NCI-H345 treated with DMSO at 0.1 percent for 48 hours (cell line): ENCODE data around the gene SMPD1.

Experiments used
- DNase-seq: peaks from one replicate; lab custom pipeline; 2025; ENCODE audit not compliant: unreplicated experiment; lab: John Stamatoyannopoulos, UW

Gene SMPD1

GRCh38 chr11:6389905-6390717 lies at the start of gene SMPD1:
TSS of gene SMPD1 (plus strand) at chr11:6390474. CDS start at chr11:6390599, 125 bp downstream.
- DNase-seq, result peak; percentile 89

DNA sequence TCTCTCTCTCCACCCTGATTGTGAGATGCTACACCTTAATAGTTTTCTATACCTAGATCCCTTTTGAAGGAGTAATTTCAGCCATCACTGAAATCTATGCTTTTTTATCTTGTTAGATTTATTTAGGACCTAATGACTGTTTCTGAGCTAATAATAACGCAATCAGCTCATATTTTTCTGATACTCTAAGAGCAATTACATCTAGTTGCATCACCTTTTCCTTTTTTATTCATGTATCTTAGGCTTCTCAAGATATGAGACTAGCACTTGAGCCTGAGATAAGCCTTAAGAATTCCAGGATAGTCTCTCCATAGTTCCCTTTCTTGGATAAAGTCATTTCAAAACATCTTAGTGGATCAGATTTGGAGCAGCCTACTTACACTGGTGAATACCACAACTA lies 44.9 kb upstream of the SMPD1 start:
- no peak for DNase-seq

- no peak for DNase-seq
These were observed 40.2 kb upstream of the SMPD1 start for GRCh38 chr11:6350043-6350442.

GRCh38 chr11:6350486-6350885 lies 39.8 kb upstream of the SMPD1 start:
- DNase-seq, result no peak

DNA sequence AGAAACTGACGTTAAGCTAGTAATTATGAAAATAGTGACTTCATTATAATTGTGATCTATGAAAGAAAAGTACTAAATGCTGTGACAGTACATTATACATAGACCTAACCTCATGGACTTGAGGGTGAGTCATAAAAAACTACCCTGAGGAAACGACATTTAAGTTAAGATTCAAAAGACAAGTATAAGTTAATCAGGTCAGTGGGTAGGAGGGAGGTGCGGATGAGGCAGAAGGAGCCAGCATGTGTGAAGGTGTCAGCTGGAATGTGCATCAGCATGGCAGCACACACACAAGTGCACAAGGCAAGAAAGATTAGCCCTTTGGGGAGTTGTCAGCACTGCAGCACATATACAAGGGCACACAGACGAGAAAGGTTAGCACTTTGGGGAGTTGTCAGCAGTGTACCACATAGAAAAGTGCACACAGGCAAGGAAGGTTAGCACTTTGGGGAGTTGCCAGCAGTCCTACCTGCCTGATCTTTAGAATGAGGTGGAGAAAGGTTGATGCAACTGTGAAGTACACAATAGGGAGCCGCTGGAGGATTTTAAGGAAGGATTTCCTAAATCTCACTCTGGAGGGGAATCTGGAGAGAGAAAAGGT lies 38.4 kb upstream of the SMPD1 start:
- DNase-seq, result no peak

DNA sequence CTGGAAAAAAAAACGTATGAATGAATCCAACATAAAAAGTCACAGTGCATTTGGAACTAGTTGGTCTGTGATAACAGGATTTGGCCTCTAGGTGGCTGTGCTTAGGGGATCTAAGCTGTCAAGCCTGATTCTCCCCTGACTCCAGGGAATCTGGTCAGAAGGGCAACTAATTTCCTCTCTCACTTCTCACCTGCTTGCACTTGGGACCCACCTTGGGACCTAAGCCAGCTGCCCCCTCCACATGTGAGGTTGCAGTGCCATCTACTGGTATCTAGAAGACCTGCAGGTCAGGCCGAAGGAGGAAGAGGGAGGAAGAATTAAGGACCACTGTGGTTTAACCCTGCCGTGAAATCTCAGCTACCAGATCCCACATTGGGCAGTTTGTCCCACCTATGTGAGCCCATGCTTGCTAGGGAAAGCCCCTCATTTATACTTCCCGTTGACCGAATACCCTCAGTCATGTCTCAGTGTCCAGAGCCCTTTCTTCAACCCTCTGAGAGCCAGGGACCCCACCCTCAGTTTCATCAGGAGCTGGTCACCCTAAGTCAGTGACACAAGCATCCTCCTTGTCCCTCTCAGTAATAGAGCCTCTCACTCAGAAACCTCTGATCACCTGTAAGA lies 36.8 kb upstream of the SMPD1 start:
- DNase-seq, result peak; percentile 64

DNA sequence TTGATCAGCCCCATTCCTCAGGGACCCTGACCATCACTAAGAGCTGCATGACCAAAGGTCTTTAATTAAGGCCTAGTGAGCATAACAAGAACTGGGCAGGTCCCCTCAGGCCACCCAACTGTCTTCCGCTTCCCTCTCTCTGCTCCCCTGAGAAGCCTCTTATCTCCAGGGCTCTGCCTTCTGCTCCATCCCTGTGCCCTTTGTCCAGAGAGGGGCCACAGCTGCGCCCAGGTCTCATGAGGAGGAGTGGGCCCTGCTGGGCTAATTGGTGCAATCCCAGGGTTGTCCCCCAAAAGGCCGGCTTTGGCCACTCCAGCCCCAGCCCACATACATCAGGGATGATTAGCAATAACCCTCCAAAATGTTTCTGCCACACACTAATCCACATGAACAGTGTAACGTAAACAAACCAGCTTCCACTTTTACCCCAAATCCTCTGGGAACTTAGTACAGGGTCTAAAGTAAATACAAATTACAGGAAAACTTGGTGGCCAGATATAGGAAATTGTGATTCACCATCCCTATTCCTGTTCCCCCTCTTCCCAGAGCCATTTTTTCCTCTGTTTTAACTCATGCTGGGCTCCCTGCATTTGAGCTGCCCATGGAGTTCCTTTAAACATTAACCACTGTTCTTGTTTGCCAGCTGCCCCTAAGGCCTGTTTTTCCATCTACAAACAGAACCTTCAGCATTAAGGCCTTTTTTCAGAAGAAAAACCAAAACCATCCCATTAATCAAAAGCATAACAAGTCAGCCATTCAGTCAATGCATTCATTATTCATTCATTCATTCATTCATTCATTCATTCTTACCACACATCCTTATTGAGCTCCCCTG lies 35.4 kb upstream of the SMPD1 start:
- DNase-seq, result no peak

DNA sequence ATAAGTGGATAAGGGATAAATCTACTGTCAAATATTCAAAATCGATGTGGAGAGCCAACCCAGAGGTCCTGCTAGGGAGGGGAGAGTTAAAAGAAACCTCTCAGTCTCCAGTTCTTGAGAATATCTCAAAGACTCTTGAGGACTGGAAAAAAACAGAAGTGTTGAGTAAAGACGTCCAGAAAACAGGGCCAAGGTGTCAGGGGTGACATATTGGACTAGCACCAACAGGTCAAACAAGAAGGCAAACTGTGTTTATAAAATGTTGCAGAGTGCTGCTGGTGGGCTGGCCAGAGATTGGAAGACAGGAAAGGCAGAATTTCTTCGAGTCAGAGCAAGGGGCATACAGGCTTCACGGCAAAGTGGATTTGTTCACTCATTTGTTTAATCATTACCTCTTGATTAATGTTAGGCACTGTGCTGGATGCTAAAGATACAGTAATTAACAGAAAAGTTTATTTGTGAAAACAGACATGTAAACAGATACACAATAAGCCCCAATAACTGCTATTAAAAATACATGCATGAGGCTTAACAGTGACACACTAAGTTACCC lies 33.7 kb upstream of the SMPD1 start:
- DNase-seq, result no peak

GRCh38 chr11:6357222-6357621 lies 33.1 kb upstream of the SMPD1 start:
- DNase-seq, result no peak

DNA sequence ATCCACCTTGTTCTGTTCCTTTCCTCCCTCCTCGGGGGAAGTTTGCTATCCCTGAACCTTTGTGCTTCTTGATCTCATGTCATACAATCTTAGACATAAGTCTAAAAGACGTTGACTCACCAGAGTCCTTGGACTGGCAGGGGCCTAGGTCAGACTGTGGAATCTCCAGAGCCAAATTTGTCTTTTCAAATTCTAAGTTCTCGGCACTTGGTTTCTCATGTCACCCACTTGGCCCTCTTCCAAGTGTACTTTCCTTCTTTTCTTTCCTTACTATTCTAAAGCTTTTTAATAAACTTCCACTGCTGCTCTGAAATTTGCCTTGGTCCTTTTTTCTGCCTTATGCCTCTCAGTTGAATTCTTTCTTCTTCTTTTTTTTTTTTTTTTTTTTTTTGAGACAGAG lies 30.1 kb upstream of the SMPD1 start:
- no peak for DNase-seq

DNA sequence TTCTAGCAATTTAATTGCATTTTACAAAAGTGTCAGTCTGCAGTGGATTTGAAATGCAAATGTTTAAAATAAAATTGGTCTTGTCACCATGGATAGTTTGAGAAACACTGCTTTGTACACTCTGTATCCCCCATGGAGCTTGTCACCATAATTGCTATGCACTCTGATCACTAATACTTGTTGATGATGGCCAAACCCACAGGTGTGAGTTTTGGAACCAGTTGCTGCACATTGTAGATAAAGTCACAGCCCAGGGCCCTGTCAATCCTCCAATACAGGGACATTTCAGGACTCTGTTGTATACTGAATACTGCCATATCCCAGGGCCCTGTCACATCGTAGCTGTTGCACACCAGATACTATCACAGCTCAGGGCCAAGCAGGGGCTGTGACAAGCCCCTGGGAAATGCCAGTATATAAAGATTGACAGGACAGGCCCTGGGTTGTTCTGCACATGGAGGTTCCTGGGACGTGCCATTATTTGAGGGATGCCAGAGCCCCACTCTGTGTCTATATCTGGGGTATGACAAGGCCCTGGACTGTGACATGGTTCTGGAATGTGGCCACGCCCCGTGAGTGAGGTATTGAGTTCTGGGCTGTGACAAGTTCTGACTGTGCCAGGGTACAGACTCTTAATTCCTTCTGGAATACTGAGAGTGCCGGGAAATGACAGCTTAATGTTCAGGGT lies 27.9 kb upstream of the SMPD1 start:
- no peak for DNase-seq

- DNase-seq, result peak; percentile 32
These were observed 27.2 kb upstream of the SMPD1 start for GRCh38 chr11:6362873-6363678.

DNA sequence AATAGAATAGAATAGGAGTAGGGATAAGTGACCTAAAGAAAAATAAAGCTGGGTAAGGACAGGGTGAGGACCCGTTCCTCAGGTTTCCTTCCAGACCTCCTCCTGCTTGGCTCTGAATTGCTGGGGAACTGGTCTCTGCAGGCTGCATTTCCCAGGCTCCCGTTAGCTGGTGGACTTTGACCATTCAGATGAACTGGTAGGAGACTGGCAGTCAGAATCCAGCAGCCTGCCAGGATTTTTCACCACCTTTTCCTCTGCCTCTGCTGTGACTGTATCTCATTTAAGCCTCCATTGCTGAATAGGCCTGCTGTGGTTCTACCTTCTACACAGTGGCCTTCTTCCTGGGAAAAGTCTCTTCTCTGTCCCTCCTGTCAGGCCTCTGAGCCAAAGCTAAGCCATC lies 24.6 kb upstream of the SMPD1 start:
- DNase-seq, result no peak

GRCh38 chr11:6371825-6372224 lies 18.4 kb upstream of the SMPD1 start:
- DNase-seq, result no peak

GRCh38 chr11:6377902-6378639 lies 12.2 kb upstream of the SMPD1 start:
- DNase-seq, result no peak

GRCh38 chr11:6378640-6378989 lies 11.7 kb upstream of the SMPD1 start:
- DNase-seq, result no peak

- no peak for DNase-seq
These were observed 5.1 kb upstream of the SMPD1 start for GRCh38 chr11:6385046-6385777.

DNA sequence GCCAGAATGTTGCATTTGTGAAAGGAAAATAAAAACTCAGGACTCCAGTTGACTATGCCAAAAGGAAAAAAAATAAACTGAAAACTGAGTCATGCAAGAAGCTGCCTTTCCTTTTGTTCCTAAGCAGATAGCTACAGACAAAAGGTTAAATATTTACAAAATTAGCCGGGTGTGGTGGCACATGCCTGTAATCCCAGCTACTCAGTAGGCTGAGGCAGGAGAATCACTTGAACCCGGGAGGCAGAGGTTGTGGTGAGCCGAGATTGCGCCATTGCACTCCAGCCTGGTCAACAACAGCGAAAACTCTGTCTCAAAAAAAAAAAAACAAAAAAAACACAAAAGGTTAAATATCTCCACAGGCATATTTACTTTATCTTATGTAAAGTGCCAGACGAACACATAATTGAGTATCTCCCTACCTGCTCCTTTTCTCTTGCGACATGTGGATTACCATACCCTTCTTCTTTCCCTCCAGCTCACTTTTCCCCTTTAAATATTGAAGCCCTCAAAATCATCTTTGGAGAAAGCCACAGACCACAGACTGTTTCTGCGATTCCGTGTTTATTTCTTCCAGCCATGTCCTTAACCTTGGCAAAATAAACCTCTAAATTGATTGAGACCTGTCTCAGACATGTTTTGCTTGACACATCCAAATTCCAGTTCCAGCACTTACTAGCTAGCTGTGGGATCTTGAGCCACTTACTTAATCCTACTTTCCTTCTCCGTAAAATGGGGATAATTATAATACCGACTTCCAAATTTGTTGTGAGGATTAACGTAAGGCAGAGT lies 2.3 kb upstream of the SMPD1 start:
- DNase-seq, result no peak
